Measurements from ENCODE around the gene RTBDN. TPM values are rescaled to one million over a fixed set of nuclear protein-coding genes. Genes with fewer than 3 reads are reported as not detected.
"Not testable (repeated sequence)": the region's sequence is repeated elsewhere in the genome, so short reads cannot be mapped to it uniquely, and the experiment has no call there.

Gene RTBDN
- total RNA-seq, 2 experiments from 2014 or later: not detected

GRCh38 chr19:12834976-12835757 lies 788 bp upstream of the RTBDN start:
- Mint-ChIP-seq H3K9me3 (ENCODE audit: insufficient read depth) (no peaks in the 10 kb centered on the region), H3K4me1 (ENCODE audit: low read depth) (peaks cover 19% of the 10 kb centered on the region), H3K27ac (no peak overlapping the region), H3K27me3 (ENCODE audit: low read depth) (peaks cover 72% of the 10 kb centered on the region), H3K4me3 (no peak overlapping the region), H3K36me3 (ENCODE audit: low read depth) (no peaks in the 10 kb centered on the region)
- ChIA-PET CTCF (interaction anchor here (0.9 to 1.3 kb wide), 4 partner anchors 10 to 39 kb away, joined by 3 to 5 read pairs (median 3); no protein-coding TSS in a partner anchor), POLR2A (interaction anchor here (0.9 kb wide), 1 partner anchor 37 kb away, joined by 3 read pairs; no protein-coding TSS in a partner anchor)
- DNase-seq: peak; percentile 49
- ATAC-seq: no peak

DNA sequence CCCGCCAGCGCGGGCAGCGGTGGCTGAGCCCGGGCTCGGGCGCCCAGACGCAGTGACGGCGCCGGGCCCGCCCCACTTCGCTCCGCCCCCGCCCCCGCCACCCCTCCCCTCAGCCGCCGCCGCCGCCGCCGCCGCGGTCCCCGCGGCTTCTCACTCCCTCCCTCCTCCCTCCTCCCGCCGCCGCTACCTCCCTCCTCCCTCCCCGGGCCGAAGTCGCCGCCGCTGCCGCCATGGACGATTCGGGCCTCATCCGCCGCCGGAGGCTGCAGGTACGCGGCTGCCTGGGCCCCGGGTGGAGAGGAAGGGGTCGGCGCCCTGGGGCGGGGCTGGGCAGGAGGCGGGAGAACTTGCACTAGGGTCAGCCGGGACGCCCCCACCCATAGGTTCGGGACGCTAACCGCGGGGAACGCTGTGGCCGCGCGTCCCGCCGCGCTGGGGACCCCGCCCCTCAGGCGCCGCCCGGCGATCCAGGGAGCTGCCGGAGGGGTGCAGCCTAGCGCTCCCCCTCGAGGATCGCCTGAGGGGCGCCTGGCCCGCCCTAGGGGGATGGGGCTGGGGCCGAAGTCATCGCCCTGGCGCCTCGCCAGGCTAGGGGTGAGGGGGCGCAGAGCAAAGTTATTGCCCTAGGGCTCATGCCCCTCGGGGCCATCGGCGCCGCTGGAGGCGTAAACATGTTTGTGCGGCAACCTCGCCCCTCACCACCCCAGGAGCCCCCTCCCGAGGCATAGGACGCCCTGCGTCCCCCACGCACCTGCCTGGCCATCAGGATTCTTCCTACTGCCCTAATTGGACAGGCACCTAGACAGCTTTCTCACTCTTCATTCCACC lies 427 bp downstream of the RTBDN start:
- peaks cover 15% of the 10 kb centered on the region for H3K4me1 Mint-ChIP-seq (ENCODE audit: low read depth)
- no peak overlapping the region for H3K4me3 Mint-ChIP-seq
- H3K27ac Mint-ChIP-seq: no peak overlapping the region
- no peaks in the 10 kb centered on the region for H3K36me3 Mint-ChIP-seq (ENCODE audit: low read depth)
- H3K9me3 Mint-ChIP-seq (ENCODE audit: insufficient read depth): no peaks in the 10 kb centered on the region
- peak; percentile 48 for DNase-seq
- no peak for ATAC-seq
- ChIA-PET POLR2A (interaction anchor here (0.9 kb wide), 2 partner anchors 36 to 124 kb away, joined by 3 read pairs; no protein-coding TSS in a partner anchor), CTCF (interaction anchor here (0.7 to 1.3 kb wide), 6 partner anchors 9 to 223 kb away, joined by 3 to 5 read pairs (median 3); partner anchors contain the start of genes ZNF490 and ZNF791)
- peaks cover 68% of the 10 kb centered on the region for H3K27me3 Mint-ChIP-seq (ENCODE audit: low read depth)

DNA sequence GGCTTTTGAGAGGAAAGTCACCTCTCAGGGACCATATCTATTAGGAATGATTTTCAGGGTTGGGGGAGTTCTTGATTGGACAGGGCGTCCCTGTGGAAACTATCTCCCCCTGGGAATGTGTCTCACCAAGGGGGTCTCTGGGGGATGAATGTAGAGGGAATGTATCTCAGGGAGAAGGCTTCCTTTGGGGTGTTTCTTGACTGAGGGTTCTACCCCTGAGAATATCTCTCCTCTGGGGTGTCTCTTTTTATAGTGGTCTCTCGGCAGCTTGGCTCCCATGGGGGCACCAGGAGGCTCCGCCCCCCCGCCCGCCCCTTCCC lies 1.0 kb downstream of the RTBDN start:
- H3K36me3 Mint-ChIP-seq (ENCODE audit: low read depth): no peaks in the 10 kb centered on the region
- ChIA-PET CTCF (no interaction called here), POLR2A (no interaction called here)
- DNase-seq (no peak), ATAC-seq (no peak)
- no peak overlapping the region for H3K27ac Mint-ChIP-seq
- H3K4me1 Mint-ChIP-seq (ENCODE audit: low read depth): peaks cover 13% of the 10 kb centered on the region
- H3K4me3 Mint-ChIP-seq: peak overlapping the region; percentile 16
- no peaks in the 10 kb centered on the region for H3K9me3 Mint-ChIP-seq (ENCODE audit: insufficient read depth)
- peaks cover 70% of the 10 kb centered on the region for H3K27me3 Mint-ChIP-seq (ENCODE audit: low read depth)

DNA sequence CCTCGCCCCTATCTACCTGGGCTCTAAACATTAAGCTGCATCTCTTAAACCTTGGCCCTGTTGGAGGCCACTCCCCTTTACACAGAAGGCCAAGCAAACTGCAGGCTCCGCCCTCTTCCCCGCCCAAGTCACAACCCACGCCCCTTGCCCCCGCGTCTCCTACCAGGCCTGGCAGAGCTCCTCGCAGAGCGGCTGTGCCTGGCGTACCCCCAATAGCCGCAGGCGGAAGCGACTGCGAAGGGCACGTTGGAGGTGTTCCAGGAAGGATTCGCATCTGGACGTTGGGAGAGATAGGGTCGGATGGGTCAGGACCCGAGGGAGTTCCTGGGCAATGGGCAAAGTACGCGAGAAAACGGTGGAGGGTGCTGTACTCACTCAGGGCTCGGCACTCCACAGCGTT lies 5.9 kb downstream of the RTBDN start:
- ATAC-seq (peak; percentile 64), DNase-seq (peak; percentile 61)
- H3K4me1 Mint-ChIP-seq (ENCODE audit: low read depth): peaks cover 17% of the 10 kb centered on the region
- H3K27me3 Mint-ChIP-seq (ENCODE audit: low read depth): peaks cover 49% of the 10 kb centered on the region
- ChIA-PET POLR2A (interaction anchor here (0.6 kb wide), 1 partner anchor 1693 kb away, joined by 5 read pairs; no protein-coding TSS in a partner anchor), CTCF (interaction anchor here (1.0 to 1.8 kb wide), 3 partner anchors 19 to 137 kb away, joined by 4 to 10 read pairs (median 4); no protein-coding TSS in a partner anchor)
- H3K4me3 Mint-ChIP-seq: no peak overlapping the region
- no peaks in the 10 kb centered on the region for H3K36me3 Mint-ChIP-seq (ENCODE audit: low read depth)
- no peaks in the 10 kb centered on the region for H3K9me3 Mint-ChIP-seq (ENCODE audit: insufficient read depth)
- no peak overlapping the region for H3K27ac Mint-ChIP-seq

DNA sequence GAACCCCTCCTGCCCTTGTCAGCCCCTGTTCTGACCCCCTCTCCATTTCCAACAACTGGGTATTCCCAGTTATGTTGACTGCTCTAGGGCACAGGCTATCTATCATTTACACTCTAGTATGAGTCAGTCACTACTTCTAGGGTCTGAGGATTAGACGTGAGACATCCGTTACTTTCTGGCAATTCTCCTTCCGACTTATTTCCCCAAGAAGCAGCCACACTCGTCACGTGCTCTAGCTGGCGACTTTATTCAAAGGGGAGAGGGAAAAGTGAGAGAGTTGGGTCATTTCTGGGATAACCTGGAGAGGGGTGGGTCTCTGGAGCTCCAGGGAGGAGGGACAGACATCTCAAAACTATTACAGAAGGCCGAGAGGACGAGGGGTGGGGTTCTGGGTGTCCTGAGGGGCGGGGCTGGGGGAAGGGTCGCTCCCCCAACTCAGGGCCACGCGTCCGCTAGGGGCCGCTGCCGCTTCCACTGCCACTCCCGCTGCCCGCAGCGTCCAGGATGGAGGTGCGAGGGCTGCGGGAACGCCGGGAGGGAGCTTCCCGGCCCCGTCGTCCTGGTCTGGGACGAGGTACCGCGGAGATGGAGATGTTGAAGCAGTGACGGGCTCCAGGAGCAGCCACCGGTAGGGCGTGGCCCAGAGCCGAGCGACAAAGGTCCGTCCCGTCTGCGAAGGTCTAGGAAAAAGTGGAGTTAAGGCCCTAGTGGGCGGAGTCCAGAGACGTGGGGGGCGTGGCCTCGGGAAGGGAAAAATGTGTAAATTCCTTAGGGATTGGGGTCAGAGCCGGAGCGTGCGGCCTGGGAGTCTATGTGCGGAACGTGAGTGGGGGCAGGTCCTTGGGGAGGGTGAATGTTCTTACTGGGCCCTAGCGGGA lies 8.9 kb downstream of the RTBDN start:
- H3K27ac Mint-ChIP-seq: no peak overlapping the region
- peaks cover 9% of the 10 kb centered on the region for H3K4me1 Mint-ChIP-seq (ENCODE audit: low read depth)
- H3K36me3 Mint-ChIP-seq (ENCODE audit: low read depth): no peaks in the 10 kb centered on the region
- POLR2A ChIA-PET: no interaction called here
- ATAC-seq: peak; percentile 43
- CTCF ChIA-PET: interaction anchor here (0.6 to 2.2 kb wide), 7 partner anchors 9 to 65 kb away, joined by 3 to 8 read pairs (median 3); partner anchors contain the start of gene RTBDN
- DNase-seq: no peak
- peaks cover 27% of the 10 kb centered on the region for H3K27me3 Mint-ChIP-seq (ENCODE audit: low read depth)
- H3K9me3 Mint-ChIP-seq (ENCODE audit: insufficient read depth): no peaks in the 10 kb centered on the region
- H3K4me3 Mint-ChIP-seq: no peak overlapping the region

DNA sequence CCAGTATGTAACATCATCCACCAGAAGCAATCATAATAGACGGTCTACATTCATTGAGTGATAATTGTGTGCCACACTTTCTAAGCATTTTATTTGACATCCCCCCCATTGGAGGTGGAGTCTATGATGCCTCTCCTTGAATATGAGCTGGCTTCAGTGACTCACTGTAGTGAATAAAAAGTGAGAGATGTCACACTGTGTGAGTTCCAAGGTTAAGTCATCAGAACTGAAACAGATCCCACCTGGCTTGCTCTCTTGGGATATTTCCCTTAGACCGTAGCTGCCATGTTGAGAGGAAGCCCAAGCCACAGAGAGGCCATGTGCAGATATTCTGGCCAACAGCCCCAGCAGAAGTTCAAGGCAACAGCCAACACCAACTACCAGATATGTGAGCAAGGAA lies 12.6 kb downstream of the RTBDN start:
- peaks cover 9% of the 10 kb centered on the region for H3K4me1 Mint-ChIP-seq (ENCODE audit: low read depth)
- ChIA-PET CTCF (interaction anchor here (1.0 to 1.2 kb wide), 2 partner anchors 62 to 232 kb away, joined by 3 read pairs; no protein-coding TSS in a partner anchor), POLR2A (interaction anchor here (0.9 kb wide), 1 partner anchor 44 kb away, joined by 7 read pairs; no protein-coding TSS in a partner anchor)
- H3K9me3 Mint-ChIP-seq (ENCODE audit: insufficient read depth): no peaks in the 10 kb centered on the region
- H3K27me3 Mint-ChIP-seq (ENCODE audit: low read depth): peaks cover 11% of the 10 kb centered on the region
- no peak overlapping the region for H3K27ac Mint-ChIP-seq
- H3K36me3 Mint-ChIP-seq (ENCODE audit: low read depth): peaks cover 2% of the 10 kb centered on the region
- no peak overlapping the region for H3K4me3 Mint-ChIP-seq
- ATAC-seq (no peak), DNase-seq (no peak)

- H3K9me3 Mint-ChIP-seq (ENCODE audit: insufficient read depth); H3K4me1 Mint-ChIP-seq (ENCODE audit: low read depth); H3K4me3 Mint-ChIP-seq; ATAC-seq; H3K27ac Mint-ChIP-seq; POLR2A ChIA-PET; DNase-seq; H3K27me3 Mint-ChIP-seq (ENCODE audit: low read depth): not testable (repeated sequence)
- peaks cover 13% of the 10 kb centered on the region for H3K36me3 Mint-ChIP-seq (ENCODE audit: low read depth)
- CTCF ChIA-PET: interaction anchor here (1.0 kb wide), 1 partner anchor 57 kb away, joined by 3 read pairs; no protein-coding TSS in a partner anchor
Observed at GRCh38 chr19:12817810-12818209, 16.6 kb downstream of the RTBDN start.

GRCh38 chr19:12817188-12817587 lies 17.2 kb downstream of the RTBDN start:
- H3K27ac Mint-ChIP-seq; H3K4me3 Mint-ChIP-seq; H3K4me1 Mint-ChIP-seq (ENCODE audit: low read depth); POLR2A ChIA-PET; ATAC-seq; H3K27me3 Mint-ChIP-seq (ENCODE audit: low read depth); H3K9me3 Mint-ChIP-seq (ENCODE audit: insufficient read depth); DNase-seq: not testable (repeated sequence)
- CTCF ChIA-PET: interaction anchor here (1.0 to 1.5 kb wide), 2 partner anchors 15 to 57 kb away, joined by 3 read pairs; partner anchors contain the start of gene THSD8
- H3K36me3 Mint-ChIP-seq (ENCODE audit: low read depth): peaks cover 16% of the 10 kb centered on the region

DNA sequence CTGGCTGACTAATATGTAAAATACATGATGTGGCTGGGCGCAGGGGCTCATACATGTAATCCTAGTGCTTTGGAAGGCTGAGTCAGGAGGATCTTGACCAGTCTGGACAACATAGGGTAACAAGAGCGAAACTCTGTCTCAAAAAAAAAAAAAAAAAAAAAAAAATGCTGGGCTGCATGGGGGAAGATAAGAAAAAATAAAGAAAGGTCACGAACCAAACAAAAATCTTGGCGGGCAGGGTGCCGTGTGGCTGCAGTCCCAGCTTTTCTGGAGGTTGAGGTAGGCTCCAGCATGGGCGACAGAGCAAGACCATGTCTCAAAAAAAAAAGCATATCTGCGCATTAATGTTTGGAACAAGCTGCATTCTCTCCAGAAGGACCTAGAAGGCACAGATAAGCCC lies 19.3 kb downstream of the RTBDN start:
- H3K27me3 Mint-ChIP-seq (ENCODE audit: low read depth): no peaks in the 10 kb centered on the region
- H3K36me3 Mint-ChIP-seq (ENCODE audit: low read depth): peaks cover 16% of the 10 kb centered on the region
- ChIA-PET CTCF (interaction anchor here (1.0 to 2.4 kb wide), 3 partner anchors 10 to 54 kb away, joined by 3 to 6 read pairs (median 3); no protein-coding TSS in a partner anchor), POLR2A (interaction anchor here (1.4 to 1.6 kb wide), 2 partner anchors 9 to 78 kb away, joined by 3 to 4 read pairs; partner anchors contain the start of genes GET3 and RNASEH2A)
- no peak for ATAC-seq
- no peak overlapping the region for H3K27ac Mint-ChIP-seq
- H3K9me3 Mint-ChIP-seq (ENCODE audit: insufficient read depth): no peaks in the 10 kb centered on the region
- DNase-seq: no peak
- H3K4me3 Mint-ChIP-seq: no peak overlapping the region
- H3K4me1 Mint-ChIP-seq (ENCODE audit: low read depth): no peaks in the 10 kb centered on the region

- no peaks in the 10 kb centered on the region for H3K9me3 Mint-ChIP-seq (ENCODE audit: insufficient read depth)
- peak; percentile 92 for DNase-seq
- peak within 1 kb of the TSS; percentile 95 for H3K27ac Mint-ChIP-seq
- peaks cover 28% of the 10 kb centered on the region for H3K4me1 Mint-ChIP-seq (ENCODE audit: low read depth)
- H3K36me3 Mint-ChIP-seq (ENCODE audit: low read depth): peaks cover 17% of the 10 kb centered on the region
- no peaks in the 10 kb centered on the region for H3K27me3 Mint-ChIP-seq (ENCODE audit: low read depth)
- ATAC-seq: peak; percentile 89
- peak within 1 kb of the TSS; percentile 97 for H3K4me3 Mint-ChIP-seq
- POLR2A ChIA-PET: interaction anchor here (0.8 to 1.3 kb wide), 3 partner anchors 8 to 31 kb away, joined by 3 to 15 read pairs (median 3); partner anchors contain the start of gene JUNB
- CTCF ChIA-PET: interaction anchor here (1.0 to 2.4 kb wide), 6 partner anchors 11 to 78 kb away, joined by 3 to 15 read pairs (median 5); no protein-coding TSS in a partner anchor
Observed at GRCh38 chr19:12806242-12807081, 27.9 kb downstream of the RTBDN start, which contains the start of gene RNASEH2A. TSS of gene RNASEH2A (plus strand) at chr19:12806584. CDS start at chr19:12806674, 90 bp downstream.
